Left lung (tissue), 10 donors: Measurements from ENCODE around the gene ARAP3. TPM values are rescaled to one million over a fixed set of nuclear protein-coding genes. Genes with fewer than 3 reads are reported as not detected.

Experiments
- ATAC-seq: fragments of 200-7000 bp; cut with Tn5 transposase; one replicate; pipeline ENCODE4 v1.9.1; 2020; ENCODE audit warnings: moderate library complexity
- DNase-seq, 4 donors: peaks; one replicate each; pipeline ENCODE4 v3.0.0-alpha.2; 2013 to 2020
- H3K27ac ChIP-seq, 2 donors: fragments of 200-600 bp; sonication (generic) in 1 of 2; one replicate each; pipeline versions ENCODE4 v1.5.0 to v1.8.0; 2020 to 2021
- H3K27me3 ChIP-seq, 2 donors: fragments of 200-600 bp; sonication (generic) in 1 of 2; one replicate each; pipeline versions ENCODE4 v1.5.0 to v1.8.0; 2020 to 2021
- H3K36me3 ChIP-seq, 2 donors: fragments of 200-600 bp; sonication (generic) in 1 of 2; one replicate each; pipeline versions ENCODE4 v1.5.0 to v1.8.0; 2020 to 2021
- H3K4me1 ChIP-seq, 2 donors: fragments of 200-600 bp; one replicate each; pipeline ENCODE4 v1.8.0; 2021
- H3K4me3 ChIP-seq, 2 donors: fragments of 200-600 bp; sonication (generic) in 1 of 2; one replicate each; pipeline versions ENCODE4 v1.5.0 to v1.8.0; 2020 to 2021; ENCODE audit warnings: mild to moderate bottlenecking in 1 of 2
- H3K9me3 ChIP-seq, 2 donors: fragments of 200-600 bp; sonication (generic) in 1 of 2; one replicate each; pipeline versions ENCODE4 v1.5.0 to v1.8.0; 2020 to 2021
- intact Hi-C, 2 donors: fragments of 100-400 bp; cut with DNase I; formaldehyde crosslinking; loops; one replicate each; pipeline versions ENCODE4 v1.11.2 to v1.14.2; 2022
- polyA plus RNA-seq, 6 donors: library from polyadenylated mRNA; unstranded; fragments of 120-200 nt; gene quantifications; one replicate each; pipeline ENCODE4 v1.2.1, GENCODE V29; 2013; ENCODE audit not compliant: insufficient read length in 6 of 6
- total RNA-seq, 2 donors: library from RNA; stranded (reverse); fragmentation: NEBNext Ultra II Directional; extraction: Animal tissue kit (Norgen Biotek cat#: 25700); gene quantifications; one replicate each; pipeline ENCODE4 v1.2.1, GENCODE V29; 2021
- TF ChIP-seq, protein P1 (sequence below), 2 donors: fragments of 200-600 bp; sonication (generic) in 1 of 2; IDR thresholded peaks; one replicate each; pipeline versions ENCODE4 v1.5.0 to v1.8.0; 2021; ENCODE audit warnings: antibody characterized with exemption in 2 of 2
- donor health status: DM: no; HTN: yes; CAD: no.
- donor health status: DM: no; HTN: no; CAD: no.

ARAP3 gene
- total and polyA plus RNA-seq, 8 donors: 20.5 to 53.9 (median 41.3) TPM

DNA sequence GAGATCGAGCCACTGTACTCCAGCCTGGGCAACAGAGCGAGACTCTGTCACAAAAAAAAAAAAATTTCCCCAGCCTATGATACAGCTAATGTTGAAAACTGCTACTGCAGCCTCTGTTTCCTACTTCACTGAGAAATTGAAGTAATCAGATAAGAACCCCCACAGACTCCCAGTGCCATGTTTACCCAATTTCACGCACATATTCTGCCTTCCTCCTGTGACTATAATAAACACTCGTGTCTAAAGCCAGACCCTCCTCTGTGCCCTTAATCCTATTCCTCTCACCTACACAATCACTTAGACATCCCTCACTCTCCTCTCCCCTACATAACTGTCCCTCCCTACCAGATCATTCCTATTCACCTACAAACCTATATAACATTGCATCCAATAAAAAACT is 6.4 kb downstream of the ARAP3 start:
- no peak for DNase-seq
- no peak for ATAC-seq
- H3K27ac ChIP-seq: no peak overlapping the region
- TF ChIP-seq, protein P1, sequence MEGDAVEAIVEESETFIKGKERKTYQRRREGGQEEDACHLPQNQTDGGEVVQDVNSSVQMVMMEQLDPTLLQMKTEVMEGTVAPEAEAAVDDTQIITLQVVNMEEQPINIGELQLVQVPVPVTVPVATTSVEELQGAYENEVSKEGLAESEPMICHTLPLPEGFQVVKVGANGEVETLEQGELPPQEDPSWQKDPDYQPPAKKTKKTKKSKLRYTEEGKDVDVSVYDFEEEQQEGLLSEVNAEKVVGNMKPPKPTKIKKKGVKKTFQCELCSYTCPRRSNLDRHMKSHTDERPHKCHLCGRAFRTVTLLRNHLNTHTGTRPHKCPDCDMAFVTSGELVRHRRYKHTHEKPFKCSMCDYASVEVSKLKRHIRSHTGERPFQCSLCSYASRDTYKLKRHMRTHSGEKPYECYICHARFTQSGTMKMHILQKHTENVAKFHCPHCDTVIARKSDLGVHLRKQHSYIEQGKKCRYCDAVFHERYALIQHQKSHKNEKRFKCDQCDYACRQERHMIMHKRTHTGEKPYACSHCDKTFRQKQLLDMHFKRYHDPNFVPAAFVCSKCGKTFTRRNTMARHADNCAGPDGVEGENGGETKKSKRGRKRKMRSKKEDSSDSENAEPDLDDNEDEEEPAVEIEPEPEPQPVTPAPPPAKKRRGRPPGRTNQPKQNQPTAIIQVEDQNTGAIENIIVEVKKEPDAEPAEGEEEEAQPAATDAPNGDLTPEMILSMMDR (IDR thresholded peaks at IDR 0.05): no peak
- peaks cover 0 to 53% of the 10 kb centered on the region in 2 donors for H3K36me3 ChIP-seq
- peaks cover 0 to 20% of the 10 kb centered on the region in 2 donors for H3K4me1 ChIP-seq
- H3K27me3 ChIP-seq: no peaks in the 10 kb centered on the region
- intact Hi-C loops: no loop called here
- H3K9me3 ChIP-seq: no peaks in the 10 kb centered on the region
- no peak overlapping the region for H3K4me3 ChIP-seq

- Histone ChIP-seq H3K36me3 (peaks cover 0 to 61% of the 10 kb centered on the region in 2 donors), H3K27me3 (no peaks in the 10 kb centered on the region), H3K9me3 (no peaks in the 10 kb centered on the region), H3K4me3 (no peak overlapping the region), H3K4me1 (peaks cover 0 to 10% of the 10 kb centered on the region in 2 donors), H3K27ac (no peak overlapping the region)
- intact Hi-C loops: no loop called here
- ATAC-seq (no peak), DNase-seq (no peak)
- TF ChIP-seq, protein P1 (IDR thresholded peaks at IDR 0.05): no peak
These were observed 7.3 kb downstream of the ARAP3 start for GRCh38 chr5:141674747-141675146.

DNA sequence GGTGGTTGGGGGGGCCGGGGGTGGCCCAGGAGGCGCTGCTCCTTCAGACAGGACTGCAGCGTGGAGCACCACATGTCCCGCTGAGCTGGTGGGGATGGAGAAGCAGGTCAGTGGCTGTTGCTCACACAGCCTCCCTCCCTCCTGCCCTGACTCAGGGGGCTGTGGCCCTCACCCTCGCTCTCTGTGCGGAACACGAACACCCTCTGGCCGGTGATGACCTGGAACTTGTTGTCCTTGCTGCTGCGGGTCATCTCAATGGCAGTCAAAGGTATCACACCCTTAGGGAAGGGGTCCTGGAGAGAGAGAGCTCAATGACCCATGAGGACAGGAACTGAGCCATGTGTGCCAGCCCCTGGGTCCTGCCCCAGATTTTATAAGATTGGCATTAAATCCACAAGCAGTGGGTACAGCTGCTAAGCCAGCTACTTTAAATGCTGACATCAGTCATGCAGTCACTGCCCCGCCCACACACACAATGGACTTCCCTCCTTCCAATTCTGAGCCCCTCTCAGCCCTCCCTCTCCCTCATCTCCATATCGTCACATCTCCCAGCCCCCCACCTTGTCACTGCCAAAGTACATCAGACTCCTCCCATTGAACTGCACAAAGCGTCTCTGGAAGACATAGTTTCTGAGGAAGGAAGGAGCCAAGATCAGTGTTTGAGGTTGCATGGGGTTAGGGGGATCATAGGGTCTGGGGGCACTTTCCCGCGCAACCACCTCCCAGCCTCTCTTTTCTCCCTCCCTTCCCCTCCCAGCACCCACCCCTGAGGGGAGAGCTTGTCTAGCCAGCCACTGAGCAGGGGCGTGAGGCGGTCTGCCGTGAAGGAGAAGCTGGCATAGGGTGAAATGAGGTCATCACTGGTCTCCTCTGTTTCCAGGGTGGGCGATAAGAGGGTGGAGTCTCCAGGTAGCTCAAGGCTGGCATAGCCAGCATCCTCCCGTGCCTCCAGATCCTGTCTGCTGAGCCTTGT is 8.9 kb downstream of the ARAP3 start:
- peaks cover 0 to 3% of the 10 kb centered on the region in 2 donors for H3K4me1 ChIP-seq
- H3K9me3 ChIP-seq: no peaks in the 10 kb centered on the region
- H3K27ac ChIP-seq: no peak overlapping the region
- TF ChIP-seq, protein P1 (IDR thresholded peaks at IDR 0.05): no peak
- H3K27me3 ChIP-seq: no peaks in the 10 kb centered on the region
- intact Hi-C loops: no loop called here
- DNase-seq: peak in 1 of 4 donors; percentile 39
- H3K36me3 ChIP-seq: peaks cover 0 to 64% of the 10 kb centered on the region in 2 donors
- peak; percentile 30 for ATAC-seq
- no peak overlapping the region for H3K4me3 ChIP-seq

GRCh38 chr5:141672071-141672840 is 9.8 kb downstream of the ARAP3 start:
- ATAC-seq: no peak
- TF ChIP-seq, protein P1 (IDR thresholded peaks at IDR 0.05): no peak
- Histone ChIP-seq H3K4me1 (no peaks in the 10 kb centered on the region), H3K27ac (no peak overlapping the region), H3K27me3 (no peaks in the 10 kb centered on the region), H3K4me3 (no peak overlapping the region), H3K9me3 (no peaks in the 10 kb centered on the region), H3K36me3 (peaks cover 0 to 66% of the 10 kb centered on the region in 2 donors)
- no peak for DNase-seq
- intact Hi-C loops: no loop called here

DNA sequence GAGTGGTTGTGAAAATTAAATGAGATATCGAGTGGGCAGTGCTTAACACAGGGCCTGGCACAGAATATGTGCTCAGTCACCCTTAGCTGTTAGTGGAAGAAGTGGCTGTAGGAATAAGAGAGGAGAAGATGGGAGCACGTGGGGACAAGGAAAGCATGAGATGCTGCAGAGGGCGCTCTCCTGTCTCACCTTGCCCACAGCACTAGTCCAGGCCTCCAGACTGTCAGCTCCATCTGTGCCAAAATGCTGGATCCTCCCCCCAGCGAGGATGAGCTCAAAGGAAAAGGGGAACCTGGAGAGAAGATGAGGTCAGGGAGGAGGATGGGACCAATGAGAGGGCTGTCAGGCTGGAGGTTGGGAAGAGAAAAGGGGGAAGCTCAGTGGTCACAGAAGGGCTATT is 12.5 kb downstream of the ARAP3 start:
- Histone ChIP-seq H3K27ac (no peak overlapping the region), H3K9me3 (no peaks in the 10 kb centered on the region), H3K4me1 (peaks cover 3 to 9% of the 10 kb centered on the region in 2 donors), H3K27me3 (no peaks in the 10 kb centered on the region), H3K36me3 (peaks cover 0 to 65% of the 10 kb centered on the region in 2 donors), H3K4me3 (no peak overlapping the region)
- intact Hi-C loops: no loop called here
- no peak for ATAC-seq
- TF ChIP-seq, protein P1 (IDR thresholded peaks at IDR 0.05): no peak
- DNase-seq: no peak
